Measurements from ENCODE around the gene CELSR1. TPM values are rescaled to one million over a fixed set of nuclear protein-coding genes. Genes with fewer than 3 reads are reported as not detected.

Gene CELSR1
- total RNA-seq, 1 experiment from 2014 or later: 37.6 TPM

- intact Hi-C loops (cut with micrococcal nuclease; ENCODE audit: unreplicated experiment): no loop called here
- H3K27me3 ChIP-seq (ENCODE audit: insufficient read depth, low read depth): no peaks in the 10 kb centered on the region
- H3F3A ChIP-seq (ENCODE audit: insufficient read depth, low read depth): peaks cover 12% of the 10 kb centered on the region
- ChIA-PET CTCF (no interaction called here), POLR2A (ENCODE audit: unreplicated experiment) (no interaction called here)
- peaks cover 46% of the 10 kb centered on the region for H3K36me3 ChIP-seq (ENCODE audit: low read depth)
- peaks cover 16% of the 10 kb centered on the region for H3K4me1 ChIP-seq (replicated peaks; ENCODE audit: insufficient read depth)
- H3K27ac ChIP-seq: no peak overlapping the region
- DNase-seq: no peak
- BruUV-seq (replicated peaks): no TSS peak
- H4K20me1 ChIP-seq (ENCODE audit: insufficient read depth): peaks cover 21% of the 10 kb centered on the region
- no peak overlapping the region for H2AFZ ChIP-seq
- peaks cover 42% of the 10 kb centered on the region for H3K79me2 ChIP-seq (ENCODE audit: low read depth)
- no peak overlapping the region for H3K4me2 ChIP-seq
- TF ChIP-seq EZH2 (IDR thresholded peaks at IDR 0.05; ENCODE audit: low read depth) (no peak), CTCF (conservative IDR thresholded peaks at IDR 0.05) (no peak)
- H3K9me3 ChIP-seq (ENCODE audit: insufficient read depth, low read depth): no peaks in the 10 kb centered on the region
- H3K4me3 ChIP-seq: no peak overlapping the region
- H3K9me2 ChIP-seq (ENCODE audit: insufficient read depth): no peaks in the 10 kb centered on the region
Measured at GRCh38 chr22:46338636-46339035, 198.8 kb downstream of the CELSR1 start.

- H3K9me3 ChIP-seq (ENCODE audit: insufficient read depth, low read depth): no peaks in the 10 kb centered on the region
- H3K27me3 ChIP-seq (ENCODE audit: insufficient read depth, low read depth): no peaks in the 10 kb centered on the region
- POLR2A ChIA-PET (ENCODE audit: unreplicated experiment): no interaction called here
- H3F3A ChIP-seq (ENCODE audit: insufficient read depth, low read depth): peaks cover 19% of the 10 kb centered on the region
- H3K4me2 ChIP-seq: peak overlapping the region; percentile 97; the same call in 1 of the 2 replicates
- no TSS peak for BruUV-seq (replicated peaks)
- peaks cover 16% of the 10 kb centered on the region for H3K4me1 ChIP-seq (replicated peaks; ENCODE audit: insufficient read depth)
- intact Hi-C loops (cut with micrococcal nuclease; ENCODE audit: unreplicated experiment): no loop called here
- no peak overlapping the region for H3K4me3 ChIP-seq
- H3K79me2 ChIP-seq (ENCODE audit: low read depth): peaks cover 42% of the 10 kb centered on the region
- TF ChIP-seq EZH2 (IDR thresholded peaks at IDR 0.05; ENCODE audit: low read depth) (no peak), CTCF (conservative IDR thresholded peaks at IDR 0.05) (no peak)
- no peak for DNase-seq
- CTCF ChIA-PET: interaction anchor here (0.5 kb wide), 1 partner anchor 205 kb away, joined by 5 read pairs; no protein-coding TSS in a partner anchor
- H3K36me3 ChIP-seq (ENCODE audit: low read depth): peaks cover 41% of the 10 kb centered on the region
- H4K20me1 ChIP-seq (ENCODE audit: insufficient read depth): peaks cover 16% of the 10 kb centered on the region; the same call in 1 of the 2 replicates
- no peaks in the 10 kb centered on the region for H3K9me2 ChIP-seq (ENCODE audit: insufficient read depth)
- no peak overlapping the region for H3K27ac ChIP-seq
- no peak overlapping the region for H2AFZ ChIP-seq
Measured at GRCh38 chr22:46337870-46338269, 199.6 kb downstream of the CELSR1 start.

GRCh38 chr22:46336119-46337078, 201.0 kb downstream of the CELSR1 start:
- H4K20me1 ChIP-seq (ENCODE audit: insufficient read depth): peaks cover 12% of the 10 kb centered on the region; the same call in 1 of the 2 replicates
- no TSS peak for BruUV-seq (replicated peaks)
- H3K79me2 ChIP-seq (ENCODE audit: low read depth): peaks cover 42% of the 10 kb centered on the region
- DNase-seq: no peak
- H3K36me3 ChIP-seq (ENCODE audit: low read depth): peaks cover 32% of the 10 kb centered on the region
- peak overlapping the region; percentile 97 for H3K4me2 ChIP-seq
- peak overlapping the region; percentile 25; the same call in 1 of the 2 replicates for H3K27ac ChIP-seq
- no peaks in the 10 kb centered on the region for H3K9me3 ChIP-seq (ENCODE audit: insufficient read depth, low read depth)
- peaks cover 19% of the 10 kb centered on the region for H3F3A ChIP-seq (ENCODE audit: insufficient read depth, low read depth)
- H3K4me1 ChIP-seq (replicated peaks; ENCODE audit: insufficient read depth): peaks cover 16% of the 10 kb centered on the region
- CTCF ChIA-PET: interaction anchor here (0.5 kb wide), 1 partner anchor 1645 kb away, joined by 6 read pairs; no protein-coding TSS in a partner anchor
- intact Hi-C loops (cut with micrococcal nuclease; ENCODE audit: unreplicated experiment): no loop called here
- H3K9me2 ChIP-seq (ENCODE audit: insufficient read depth): no peaks in the 10 kb centered on the region
- TF ChIP-seq CTCF (conservative IDR thresholded peaks at IDR 0.05): no peak
- TF ChIP-seq EZH2 (IDR thresholded peaks at IDR 0.05; ENCODE audit: low read depth): no peak
- H2AFZ ChIP-seq: peak overlapping the region; percentile 94
- H3K27me3 ChIP-seq (ENCODE audit: insufficient read depth, low read depth): no peaks in the 10 kb centered on the region
- POLR2A ChIA-PET (ENCODE audit: unreplicated experiment): interaction anchor here (0.5 to 0.8 kb wide), 5 partner anchors 191 to 1535 kb away, joined by 3 to 12 read pairs (median 5); partner anchors contain the start of gene TBC1D22A
- peak overlapping the region; percentile 77 for H3K4me3 ChIP-seq
